Cardiac fibroblast (primary cell): ENCODE measurements around the gene CARMIL1.

Experiments used
- DNase-seq, 2 donors: peaks; one replicate each; pipeline versions ENCODE4 v3.0.0 to v3.0.0-alpha.2; 2010; ENCODE audit warnings: low read depth in 2 of 2
- H3K4me3 ChIP-seq, 2 donors: replicated peaks in 1 of 2; 1 replicate in 1 of 2; 2 replicates in 1 of 2; pipeline ENCODE4 v1.5.1; 2011; ENCODE audit warnings: low read depth in 2 of 2, low read length in 2 of 2, mild to moderate bottlenecking in 2 of 2, moderate library complexity in 1 of 2
- TF ChIP-seq, protein P1 (sequence below): IDR thresholded peaks from one replicate; pipeline ENCODE4 v1.5.1; 2011; ENCODE audit warnings: low read depth, mild to moderate bottlenecking, low read length, inconsistent platforms

Gene CARMIL1

DNA sequence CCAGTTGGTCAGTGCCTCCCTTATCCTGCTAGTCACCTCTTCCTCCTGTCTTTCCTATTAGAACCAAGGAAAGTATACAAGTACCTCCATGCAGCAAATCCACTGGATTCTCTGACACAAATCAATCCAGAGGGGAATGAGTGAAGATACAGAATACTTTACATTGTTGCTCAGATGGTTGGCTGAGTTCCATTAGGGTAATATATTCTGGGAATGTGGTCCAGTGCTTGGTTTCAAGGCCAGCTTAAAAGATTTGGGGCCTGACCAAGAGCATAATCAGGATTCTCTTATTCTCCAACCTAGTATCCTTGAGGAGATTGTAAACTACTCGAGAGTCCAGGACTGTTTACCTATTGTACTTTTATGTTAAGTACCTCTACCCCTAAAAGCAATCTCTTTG lies 23.0 kb downstream of the CARMIL1 start:
- TF ChIP-seq, protein P1, sequence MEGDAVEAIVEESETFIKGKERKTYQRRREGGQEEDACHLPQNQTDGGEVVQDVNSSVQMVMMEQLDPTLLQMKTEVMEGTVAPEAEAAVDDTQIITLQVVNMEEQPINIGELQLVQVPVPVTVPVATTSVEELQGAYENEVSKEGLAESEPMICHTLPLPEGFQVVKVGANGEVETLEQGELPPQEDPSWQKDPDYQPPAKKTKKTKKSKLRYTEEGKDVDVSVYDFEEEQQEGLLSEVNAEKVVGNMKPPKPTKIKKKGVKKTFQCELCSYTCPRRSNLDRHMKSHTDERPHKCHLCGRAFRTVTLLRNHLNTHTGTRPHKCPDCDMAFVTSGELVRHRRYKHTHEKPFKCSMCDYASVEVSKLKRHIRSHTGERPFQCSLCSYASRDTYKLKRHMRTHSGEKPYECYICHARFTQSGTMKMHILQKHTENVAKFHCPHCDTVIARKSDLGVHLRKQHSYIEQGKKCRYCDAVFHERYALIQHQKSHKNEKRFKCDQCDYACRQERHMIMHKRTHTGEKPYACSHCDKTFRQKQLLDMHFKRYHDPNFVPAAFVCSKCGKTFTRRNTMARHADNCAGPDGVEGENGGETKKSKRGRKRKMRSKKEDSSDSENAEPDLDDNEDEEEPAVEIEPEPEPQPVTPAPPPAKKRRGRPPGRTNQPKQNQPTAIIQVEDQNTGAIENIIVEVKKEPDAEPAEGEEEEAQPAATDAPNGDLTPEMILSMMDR: no peak
- peak overlapping the region in 1 of 2 donors; percentile 15 for H3K4me3 ChIP-seq
- DNase-seq: no peak

DNA sequence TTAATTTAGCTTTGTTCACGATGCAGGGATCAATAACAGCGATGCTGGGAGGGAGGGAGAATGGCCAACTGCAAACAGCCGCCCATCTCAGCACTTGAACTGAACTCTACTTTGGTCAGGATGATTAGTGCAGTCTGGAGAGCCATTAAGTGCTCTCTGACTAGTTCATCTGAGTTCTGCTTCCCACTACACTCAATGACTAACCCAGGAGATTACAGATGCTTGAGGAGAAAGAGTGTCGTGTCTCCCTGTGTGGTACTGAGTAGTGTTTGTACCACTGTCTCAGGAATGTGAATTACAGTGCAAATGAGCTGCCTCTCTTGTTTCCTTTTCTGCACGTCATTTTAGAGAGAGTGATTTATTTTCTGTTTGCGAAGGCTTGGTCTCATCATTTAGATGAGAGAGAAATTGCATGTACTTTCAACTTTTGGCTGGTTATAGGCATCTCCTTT lies 23.5 kb downstream of the CARMIL1 start:
- TF ChIP-seq, protein P1: no peak
- peak; percentile 78 to 90 for DNase-seq
- H3K4me3 ChIP-seq: peak overlapping the region in 1 of 2 donors; percentile 15

DNA sequence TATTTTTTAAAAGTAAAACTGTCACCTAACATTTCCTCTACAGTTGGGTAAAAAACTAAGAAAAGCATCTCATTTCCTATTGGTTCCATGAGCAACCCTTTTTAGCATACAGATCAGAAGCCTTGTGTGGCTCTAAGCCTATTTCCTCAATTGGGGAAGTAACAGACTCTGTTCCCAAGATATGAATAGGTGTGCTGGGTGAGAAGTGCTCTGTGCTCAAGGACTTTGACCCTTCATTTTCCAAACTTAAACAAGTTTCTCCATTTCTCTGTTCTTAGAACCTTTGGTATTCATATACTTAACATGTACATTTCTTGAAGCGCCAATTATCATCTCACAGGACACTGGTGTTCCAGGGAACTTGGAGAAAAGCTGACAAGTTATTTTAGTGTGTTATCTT lies 24.1 kb downstream of the CARMIL1 start:
- DNase-seq: no peak
- TF ChIP-seq, protein P1: no peak
- no peak overlapping the region for H3K4me3 ChIP-seq

DNA sequence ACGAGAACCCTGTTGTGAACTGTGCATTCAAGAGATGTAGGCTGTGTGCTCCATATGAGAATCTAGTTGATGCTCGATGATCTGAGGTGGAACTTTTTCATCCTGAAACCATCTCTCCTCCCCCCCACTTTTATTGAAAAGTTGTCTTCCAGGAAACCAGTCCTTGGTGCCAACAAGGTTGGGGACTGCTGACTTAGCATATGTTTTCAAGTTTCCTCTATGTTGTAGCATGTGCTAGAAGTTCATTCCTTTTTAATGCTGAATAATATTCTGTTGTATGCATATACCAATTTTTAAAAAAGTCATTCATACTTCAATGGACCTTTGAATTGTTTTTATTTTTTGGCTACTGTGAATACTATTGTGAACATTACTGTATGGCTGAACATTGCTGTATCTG lies 27.2 kb downstream of the CARMIL1 start:
- DNase-seq: no peak
- H3K4me3 ChIP-seq: no peak overlapping the region
- TF ChIP-seq, protein P1: no peak

DNA sequence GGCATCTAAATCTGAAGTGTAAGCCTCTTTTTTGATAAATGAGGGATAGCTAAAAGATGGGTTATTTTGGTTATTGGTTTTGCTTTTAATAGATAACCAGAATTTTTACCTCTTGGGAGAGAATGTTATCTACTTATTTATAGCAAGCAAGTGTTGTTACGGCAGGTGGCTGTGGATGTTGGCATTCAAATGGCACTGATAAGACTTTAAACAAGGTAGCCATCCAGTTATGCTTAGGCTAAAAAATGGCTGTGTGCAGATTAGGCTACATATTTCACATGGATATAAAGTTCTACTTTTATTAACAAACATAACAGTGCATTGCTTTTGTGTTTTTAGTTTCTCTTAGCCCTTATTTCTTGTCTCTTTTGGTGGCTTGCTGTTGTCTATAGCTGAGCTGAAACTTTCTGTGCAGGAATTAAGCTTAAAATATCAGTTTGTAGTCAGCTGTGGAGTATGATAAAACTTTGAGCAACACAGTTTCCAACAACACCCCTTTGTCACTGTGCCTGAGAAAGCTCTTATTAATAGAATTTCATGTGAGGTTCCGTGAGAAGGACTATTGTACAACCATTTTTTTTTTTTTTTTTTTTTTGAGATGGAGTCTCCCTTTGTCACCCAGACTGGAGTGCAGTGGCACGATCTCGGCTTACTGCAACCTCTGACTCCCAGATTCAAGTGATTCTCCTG lies 28.8 kb downstream of the CARMIL1 start:
- no peak for DNase-seq
- no peak overlapping the region for H3K4me3 ChIP-seq
- TF ChIP-seq, protein P1: no peak

DNA sequence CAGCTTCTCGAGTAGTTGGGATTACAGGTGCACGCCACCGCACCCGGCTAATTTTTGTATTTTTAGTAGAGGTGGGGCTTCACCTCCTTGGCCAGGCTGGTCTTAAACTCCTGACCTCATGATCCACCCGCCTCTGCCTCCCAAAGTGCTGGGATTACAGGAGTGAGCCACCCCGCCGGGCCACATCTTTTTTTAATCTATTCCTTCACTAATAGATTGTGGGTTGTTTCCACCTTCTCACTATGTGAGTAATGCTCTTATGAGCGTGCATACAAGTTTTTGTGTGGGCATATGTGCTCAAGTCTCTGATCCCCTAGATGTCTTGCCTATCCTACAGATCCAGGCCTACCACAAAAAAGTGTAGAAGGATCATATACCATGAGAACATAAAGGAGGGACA lies 30.7 kb downstream of the CARMIL1 start:
- DNase-seq: no peak
- TF ChIP-seq, protein P1: no peak
- H3K4me3 ChIP-seq: no peak overlapping the region
